ENCODE measurements around the gene FASN. TPM values are rescaled to one million over a fixed set of nuclear protein-coding genes. Genes with fewer than 3 reads are reported as not detected.

The FASN gene
- total RNA-seq, 1 donor from 2014 or later = 54.4 TPM

- no peak for DNase-seq (ENCODE audit: low read depth in 2 of 2)
Observed at GRCh38 chr17:82056729-82057621, 41.1 kb downstream of the FASN start.

GRCh38 chr17:82055965-82056728 lies 41.9 kb downstream of the FASN start:
- DNase-seq (ENCODE audit: low read depth in 2 of 2) = no peak

GRCh38 chr17:82055023-82055964 lies 42.7 kb downstream of the FASN start:
- no peak for DNase-seq (ENCODE audit: low read depth in 2 of 2)

- no peak for DNase-seq (ENCODE audit: low read depth in 2 of 2)
Observed at GRCh38 chr17:82054351-82055022, 43.5 kb downstream of the FASN start.

- no peak for DNase-seq (ENCODE audit: low read depth in 2 of 2)
Observed at GRCh38 chr17:82053556-82054263, 44.3 kb downstream of the FASN start.

GRCh38 chr17:82053130-82053529 lies 44.9 kb downstream of the FASN start:
- DNase-seq (ENCODE audit: low read depth in 2 of 2) = no peak

- no peak for DNase-seq (ENCODE audit: low read depth in 2 of 2)
Observed at GRCh38 chr17:82052638-82053059, 45.4 kb downstream of the FASN start.

GRCh38 chr17:82051776-82052637 lies 46.0 kb downstream of the FASN start, which contains the start of the genes GPS1 and RFNG:
TSS of gene GPS1 (plus strand) at chr17:82051898. CDS start at chr17:82051932, 34 bp downstream.
TSS of gene RFNG (minus strand) at chr17:82051811. CDS start at chr17:82051766, 45 bp downstream.
- DNase-seq (ENCODE audit: low read depth in 2 of 2) = peak in 1 of 2 donors; percentile 58

- DNase-seq (ENCODE audit: low read depth in 2 of 2) = no peak
Observed at GRCh38 chr17:82050761-82051641, 47.0 kb downstream of the FASN start.

- DNase-seq (ENCODE audit: low read depth in 2 of 2) = no peak
Observed at GRCh38 chr17:82050152-82050760, 47.8 kb downstream of the FASN start.

GRCh38 chr17:82049521-82049971 lies 48.5 kb downstream of the FASN start:
- no peak for DNase-seq (ENCODE audit: low read depth in 2 of 2)

GRCh38 chr17:82049106-82049505 lies 48.9 kb downstream of the FASN start:
- no peak for DNase-seq (ENCODE audit: low read depth in 2 of 2)

GRCh38 chr17:82048571-82048971 lies 49.5 kb downstream of the FASN start:
- DNase-seq (ENCODE audit: low read depth in 2 of 2) = no peak

- DNase-seq (ENCODE audit: low read depth in 2 of 2) = no peak
Observed at GRCh38 chr17:82047914-82048570, 50.0 kb downstream of the FASN start.

- DNase-seq (ENCODE audit: low read depth in 2 of 2) = no peak
Observed at GRCh38 chr17:82047379-82047778, 50.7 kb downstream of the FASN start.

- no peak for DNase-seq (ENCODE audit: low read depth in 2 of 2)
Observed at GRCh38 chr17:82046903-82047302, 51.1 kb downstream of the FASN start.

- DNase-seq (ENCODE audit: low read depth in 2 of 2) = no peak
Observed at GRCh38 chr17:82045936-82046484, 52.0 kb downstream of the FASN start.
